Endodermal cell (in vitro differentiated cells): ENCODE results near the gene MRPL1. TPM values are rescaled to one million over a fixed set of nuclear protein-coding genes. Genes with fewer than 3 reads are reported as not detected.

Experiments
- DNase-seq: peaks from one replicate; pipeline ENCODE4 v3.0.0-alpha.2; 2017
- H3K27ac ChIP-seq: 2 replicates; pipeline ENCODE4 v1.5.1; 2013; ENCODE audit warnings: mild to moderate bottlenecking, low read depth, low read length, moderate library complexity
- H3K27me3 ChIP-seq: 2 replicates; pipeline ENCODE4 v1.6.1; 2013; ENCODE audit warnings: mild to moderate bottlenecking, low read length, moderate library complexity; ENCODE audit not compliant: insufficient read depth, control insufficient read depth, poor library complexity, severe bottlenecking
- H3K36me3 ChIP-seq: 2 replicates; pipeline ENCODE4 v1.7.0; 2013; ENCODE audit warnings: mild to moderate bottlenecking, low read length, moderate library complexity; ENCODE audit not compliant: control insufficient read depth, insufficient read depth
- H3K4me1 ChIP-seq: one replicate; pipeline ENCODE4 v1.7.0; 2013; ENCODE audit warnings: low read length; ENCODE audit not compliant: control insufficient read depth, insufficient read depth
- H3K4me3 ChIP-seq: 2 replicates; pipeline ENCODE4 v1.5.1; 2013; ENCODE audit warnings: mild to moderate bottlenecking, low read length, moderate library complexity
- H3K9ac ChIP-seq: 2 replicates; pipeline ENCODE4 v1.6.1; 2013; ENCODE audit warnings: mild to moderate bottlenecking, low read length, moderate library complexity; ENCODE audit not compliant: poor library complexity, severe bottlenecking; ENCODE audit errors: extremely low read depth
- H3K9me3 ChIP-seq: 2 replicates; pipeline ENCODE4 v1.6.1; 2013; ENCODE audit warnings: mild to moderate bottlenecking, low read length, moderate library complexity; ENCODE audit not compliant: control insufficient read depth
- H3K27ac Mint-ChIP-seq: 2 replicates; pipeline ENCODE4 v1.8.0; 2020; ENCODE audit warnings: mixed read lengths
- H3K27me3 Mint-ChIP-seq: 2 replicates; pipeline ENCODE4 v1.8.0; 2021; ENCODE audit warnings: mild to moderate bottlenecking, mixed read lengths; ENCODE audit not compliant: insufficient read depth
- H3K36me3 Mint-ChIP-seq: 2 replicates; pipeline ENCODE4 v1.8.0; 2020; ENCODE audit warnings: low read depth, mixed read lengths
- H3K4me1 Mint-ChIP-seq: 2 replicates; pipeline ENCODE4 v1.8.0; 2020; ENCODE audit warnings: mixed read lengths
- H3K4me3 Mint-ChIP-seq: 2 replicates; pipeline ENCODE4 v1.8.0; 2020; ENCODE audit warnings: mild to moderate bottlenecking, moderate library complexity, mixed read lengths
- H3K9me3 Mint-ChIP-seq: 2 replicates; pipeline ENCODE4 v1.8.0; 2020; ENCODE audit warnings: mild to moderate bottlenecking, mixed read lengths
- CTCF ChIP-seq: fragments of 200-600 bp; sonication (generic); conservative IDR thresholded peaks from 2 replicates; pipeline ENCODE4 v1.5.0; 2021; ENCODE audit warnings: antibody characterized with exemption, mild to moderate bottlenecking
- WGBS, 2 experiments: methylation state at CpG; one replicate each; pipeline versions ENCODE4 v1.1.5 to v1.1.7; 2013; ENCODE audit warnings: missing lambda C conversion rate in 2 of 2, mixed read lengths in 1 of 2; ENCODE audit not compliant: insufficient coverage in 1 of 2, insufficient read length in 1 of 2; 5-methylcytosine and 5-hydroxymethylcytosine counted together
- total RNA-seq, 2 donors: library from RNA; stranded (reverse); fragmentation: NEBNext Ultra II Directional in 1 of 2; extraction: Animal tissue kit (Norgen Biotek cat#: 25700) in 1 of 2; gene quantifications; 2 replicates in 1 of 2; 3 replicates in 1 of 2; pipeline ENCODE4 v1.2.1, GENCODE V29; 2021

Gene MRPL1
- total RNA-seq, 2 donors from 2014 or later: 31.7 to 46.4 TPM

- TF ChIP-seq CTCF: no peak
- no peak for DNase-seq
- H3K4me1 Mint-ChIP-seq: peaks cover 15% of the 10 kb centered on the region
- H3K27me3 ChIP-seq: peaks cover 11% of the 10 kb centered on the region
- no peak overlapping the region for H3K4me3 Mint-ChIP-seq
- WGBS, 2 experiments: 88% methylated on average over 1 of the region's 1 CpG; no CpG with 5 or more reads in 1 of the 2 experiments
- H3K4me1 ChIP-seq: no peaks in the 10 kb centered on the region
- H3K9me3 Mint-ChIP-seq: no peaks in the 10 kb centered on the region
- H3K36me3 ChIP-seq: no peaks in the 10 kb centered on the region
- H3K27ac Mint-ChIP-seq: no peak overlapping the region
- no peaks in the 10 kb centered on the region for H3K36me3 Mint-ChIP-seq
- peaks cover 16% of the 10 kb centered on the region for H3K27me3 Mint-ChIP-seq
- no peak overlapping the region for H3K9ac ChIP-seq
- H3K4me3 ChIP-seq: no peak overlapping the region
- H3K9me3 ChIP-seq: no peaks in the 10 kb centered on the region
- H3K27ac ChIP-seq: no peak overlapping the region
Measured at GRCh38 chr4:77821775-77822174, 40.9 kb upstream of the MRPL1 start.

GRCh38 chr4:77826275-77826674 lies 36.4 kb upstream of the MRPL1 start:
- no peaks in the 10 kb centered on the region for H3K4me1 ChIP-seq
- H3K27me3 ChIP-seq: peaks cover 19% of the 10 kb centered on the region
- H3K27ac Mint-ChIP-seq: no peak overlapping the region
- H3K9ac ChIP-seq: no peak overlapping the region
- no peak overlapping the region for H3K27ac ChIP-seq
- peaks cover 25% of the 10 kb centered on the region for H3K27me3 Mint-ChIP-seq
- no peak overlapping the region for H3K4me3 Mint-ChIP-seq
- TF ChIP-seq CTCF: no peak
- no peaks in the 10 kb centered on the region for H3K36me3 Mint-ChIP-seq
- no peak overlapping the region for H3K4me3 ChIP-seq
- H3K4me1 Mint-ChIP-seq: peaks cover under 1% of the 10 kb centered on the region
- H3K9me3 Mint-ChIP-seq: no peaks in the 10 kb centered on the region
- WGBS, 2 experiments: 81% methylated on average over 6 of the region's 6 CpGs
- no peak for DNase-seq
- no peaks in the 10 kb centered on the region for H3K36me3 ChIP-seq
- H3K9me3 ChIP-seq: no peaks in the 10 kb centered on the region

DNA sequence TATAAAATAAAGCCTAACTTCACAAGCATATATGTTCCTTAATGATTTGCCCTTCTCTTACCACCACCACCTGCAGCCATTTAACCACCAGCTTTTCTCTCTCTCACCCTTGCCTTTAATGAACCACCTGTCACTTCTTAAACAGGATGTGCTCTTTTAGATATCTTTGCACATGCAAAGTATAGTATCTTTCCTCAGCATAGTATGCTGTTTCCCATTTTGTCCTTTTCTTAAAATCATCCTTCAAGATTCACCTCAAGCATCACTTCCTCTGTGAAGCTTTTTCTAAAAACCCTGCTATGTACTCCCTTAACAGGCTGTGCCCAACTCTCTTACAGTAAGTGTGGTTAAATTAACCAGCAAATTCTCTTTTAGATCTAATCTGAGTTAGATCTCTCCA lies 35.3 kb upstream of the MRPL1 start:
- TF ChIP-seq CTCF: no peak
- H3K27ac Mint-ChIP-seq: no peak overlapping the region
- Histone ChIP-seq H3K9me3 (no peaks in the 10 kb centered on the region), H3K27me3 (peaks cover 19% of the 10 kb centered on the region), H3K27ac (no peak overlapping the region), H3K36me3 (no peaks in the 10 kb centered on the region), H3K4me1 (no peaks in the 10 kb centered on the region), H3K4me3 (no peak overlapping the region), H3K9ac (no peak overlapping the region)
- no peak overlapping the region for H3K4me3 Mint-ChIP-seq
- H3K9me3 Mint-ChIP-seq: no peaks in the 10 kb centered on the region
- H3K36me3 Mint-ChIP-seq: no peaks in the 10 kb centered on the region
- no peaks in the 10 kb centered on the region for H3K4me1 Mint-ChIP-seq
- DNase-seq: no peak
- peaks cover 23% of the 10 kb centered on the region for H3K27me3 Mint-ChIP-seq
